NCI-H524 treated with DMSO at 0.1 percent for 48 hours (cell line): ENCODE results near the gene CSNK2A3.
"Not testable (repeated sequence)": the region's sequence is repeated elsewhere in the genome, so short reads cannot be mapped to it uniquely, and the experiment has no call there.

Source experiments
- DNase-seq: peaks from one replicate; lab custom pipeline; 2025; lab: John Stamatoyannopoulos, UW

The CSNK2A3 gene

GRCh38 chr11:11352878-11353277, at the start of gene CSNK2A3:
CSNK2A3 (minus strand) TSS chr11:11353250; CDS start chr11:11353119, 131 bp downstream.
- DNase-seq: not testable (repeated sequence)

- DNase-seq: no peak
Observed at GRCh38 chr11:11401960-11402535, 49.0 kb upstream of the CSNK2A3 start.

GRCh38 chr11:11400635-11401232, 47.7 kb upstream of the CSNK2A3 start:
- DNase-seq: no peak

GRCh38 chr11:11400121-11400520, 47.1 kb upstream of the CSNK2A3 start:
- DNase-seq: no peak

GRCh38 chr11:11397781-11398180, 44.7 kb upstream of the CSNK2A3 start:
- DNase-seq: no peak

GRCh38 chr11:11397036-11397415, 44.0 kb upstream of the CSNK2A3 start:
- no peak for DNase-seq

GRCh38 chr11:11396301-11397035, 43.4 kb upstream of the CSNK2A3 start:
- DNase-seq: no peak

GRCh38 chr11:11395126-11395525, 42.1 kb upstream of the CSNK2A3 start:
- no peak for DNase-seq

GRCh38 chr11:11394241-11394640, 41.2 kb upstream of the CSNK2A3 start:
- no peak for DNase-seq

- no peak for DNase-seq
Observed at GRCh38 chr11:11391796-11392463, 38.9 kb upstream of the CSNK2A3 start.

- DNase-seq: no peak
Observed at GRCh38 chr11:11391169-11391568, 38.1 kb upstream of the CSNK2A3 start.

GRCh38 chr11:11390068-11390771, 37.2 kb upstream of the CSNK2A3 start:
- no peak for DNase-seq

- DNase-seq: no peak
Observed at GRCh38 chr11:11389238-11389637, 36.2 kb upstream of the CSNK2A3 start.

GRCh38 chr11:11387622-11388305, 34.7 kb upstream of the CSNK2A3 start:
- no peak for DNase-seq

- no peak for DNase-seq
Observed at GRCh38 chr11:11387207-11387606, 34.2 kb upstream of the CSNK2A3 start.

GRCh38 chr11:11384829-11385228, 31.8 kb upstream of the CSNK2A3 start:
- DNase-seq: no peak

- no peak for DNase-seq
Observed at GRCh38 chr11:11383995-11384394, 30.9 kb upstream of the CSNK2A3 start.

GRCh38 chr11:11382858-11383532, 29.9 kb upstream of the CSNK2A3 start:
- DNase-seq: peak; percentile 83

- DNase-seq: no peak
Observed at GRCh38 chr11:11381471-11382105, 28.5 kb upstream of the CSNK2A3 start.

- no peak for DNase-seq
Observed at GRCh38 chr11:11380883-11381282, 27.8 kb upstream of the CSNK2A3 start.

- no peak for DNase-seq
Observed at GRCh38 chr11:11380340-11380739, 27.3 kb upstream of the CSNK2A3 start.
